HepG2 (cell line): ENCODE data around the gene RYK. TPM values are rescaled to one million over a fixed set of nuclear protein-coding genes. Genes with fewer than 3 reads are reported as not detected.

Source experiments
- ATAC-seq: fragments of 200-7000 bp; cut with Tn5 transposase; 3 replicates; pipeline ENCODE4 v1.9.1; 2020; ENCODE audit warnings: mild to moderate bottlenecking, moderate library complexity
- BruUV-seq: library from RNA; stranded (reverse); fragments of 400-500 nt; replicated peaks from 2 replicates; lab custom pipeline; 2021; lab: Mats Ljungman, UMichigan
- CTCF ChIA-PET: fragments of 300-600 bp; formaldehyde crosslinking; extraction: SDS; loops from one replicate; lab custom pipeline; 2021; ENCODE audit warnings: low total read pairs, inconsistent platforms, low intra/inter-chr PET ratio; lab: Yijun Ruan, JAX
- POLR2A ChIA-PET: fragments of 350-600 bp; sonication (Branson Sonifier 250); formaldehyde crosslinking; loops from one replicate; lab custom pipeline; 2020; ENCODE audit warnings: antibody characterized with exemption, inconsistent platforms; lab: Yijun Ruan, JAX
- DNase-seq: peaks from one replicate; pipeline ENCODE4 v3.0.0-alpha.2; 2015; ENCODE audit warnings: low spot score
- FAIRE-seq: peaks from 3 replicates; lab custom pipeline; 2011; peaks lifted over from hg19 to GRCh38; lab: Jason Lieb, UNC
- H2AFZ ChIP-seq: one replicate; pipeline ENCODE4 v1.6.1; 2011; ENCODE audit warnings: low read length, inconsistent platforms
- H3K27ac ChIP-seq: fragments of 300-600 bp; 3 replicates; pipeline ENCODE4 v1.8.0; 2011; ENCODE audit warnings: mixed run types, mild to moderate bottlenecking, mixed read lengths, low read length, inconsistent platforms; ENCODE audit not compliant: insufficient read depth; ENCODE audit errors: extremely low read length
- H3K27me3 ChIP-seq, 2 experiments: fragments of 200-600 bp in 1 of 2; 2 replicates in 1 of 2; 3 replicates in 1 of 2; pipeline versions ENCODE4 v1.6.0 to v1.8.0; 2011; ENCODE audit warnings: low read length in 2 of 2, mild to moderate bottlenecking in 2 of 2, moderate library complexity in 2 of 2, inconsistent platforms in 1 of 2; ENCODE audit not compliant: insufficient read depth in 2 of 2, control insufficient read depth in 1 of 2
- H3K36me3 ChIP-seq, 2 experiments: fragments of 200-600 bp in 1 of 2; replicated peaks in 1 of 2; 2 replicates in 1 of 2; 3 replicates in 1 of 2; pipeline versions ENCODE4 v1.5.1 to v1.8.0; 2011; ENCODE audit warnings: low read length in 2 of 2, inconsistent platforms in 1 of 2; ENCODE audit not compliant: insufficient read depth in 2 of 2, control insufficient read depth in 1 of 2
- H3K4me1 ChIP-seq: 2 replicates; pipeline ENCODE4 v1.5.1; 2012; ENCODE audit warnings: low read length, inconsistent platforms; ENCODE audit not compliant: insufficient read depth
- H3K4me2 ChIP-seq: 2 replicates; pipeline ENCODE4 v1.6.0; 2011; ENCODE audit warnings: low read depth, low read length, inconsistent platforms
- H3K4me3 ChIP-seq, 3 experiments: fragments of 200-600 bp in 1 of 3; sonication (generic), shearing (Covaris generic) in 1 of 3; replicated peaks in 1 of 3; 2 replicates each; pipeline ENCODE4 v1.5.1; 2011 to 2016; ENCODE audit warnings: low read length in 3 of 3, inconsistent platforms in 2 of 3, low read depth in 2 of 3, mild to moderate bottlenecking in 2 of 3, control low read depth in 1 of 3, mixed read lengths in 1 of 3; ENCODE audit not compliant: insufficient read depth in 1 of 3
- H3K79me2 ChIP-seq: one replicate; pipeline ENCODE4 v1.6.1; 2011; ENCODE audit warnings: low read length, inconsistent platforms; ENCODE audit not compliant: insufficient read depth
- H3K9ac ChIP-seq: 2 replicates; pipeline ENCODE4 v1.6.0; 2011; ENCODE audit warnings: mild to moderate bottlenecking, low read depth, low read length, inconsistent platforms; ENCODE audit not compliant: insufficient read depth
- H3K9me3 ChIP-seq: 2 replicates; pipeline ENCODE4 v1.5.1; 2012; ENCODE audit warnings: mild to moderate bottlenecking, low read length
- H4K20me1 ChIP-seq: 2 replicates; pipeline ENCODE4 v1.6.0; 2011; ENCODE audit warnings: inconsistent platforms, mild to moderate bottlenecking, low read length, moderate library complexity; ENCODE audit not compliant: insufficient read depth
- ETV6 ChIP-seq: sonication (generic); formaldehyde crosslinking; conservative IDR thresholded peaks from 2 replicates; pipeline ENCODE4 v1.4.0; 2020; ENCODE audit warnings: missing genetic modification reagents
- HNF4A ChIP-seq: sonication (generic); formaldehyde crosslinking; IDR thresholded peaks from 2 replicates; pipeline ENCODE4 v1.4.0; 2020; ENCODE audit warnings: missing genetic modification reagents
- KLF15 ChIP-seq: sonication (generic); formaldehyde crosslinking; IDR thresholded peaks from 2 replicates; pipeline ENCODE4 v1.8.1; 2023; ENCODE audit warnings: borderline replicate concordance, mild to moderate bottlenecking, inconsistent platforms, missing genetic modification reagents, mixed read lengths
- RFX3 ChIP-seq: IDR thresholded peaks from 2 replicates; pipeline ENCODE4 v1.6.1; 2016; ENCODE audit warnings: missing biosample characterization, missing genetic modification reagents
- RXRB ChIP-seq: IDR thresholded peaks from 2 replicates; pipeline ENCODE4 v1.6.1; 2016; ENCODE audit warnings: borderline replicate concordance, missing genetic modification reagents, missing compliant biosample characterization
- ZFX ChIP-seq: sonication (generic); formaldehyde crosslinking; IDR thresholded peaks from 2 replicates; pipeline ENCODE4 v1.4.0; 2020; ENCODE audit warnings: mild to moderate bottlenecking, low read depth, missing genetic modification reagents, moderate library complexity
- ZNF33A ChIP-seq: sonication (generic); formaldehyde crosslinking; IDR thresholded peaks from 2 replicates; pipeline ENCODE4 v1.5.1; 2020; ENCODE audit warnings: missing genetic modification reagents, mild to moderate bottlenecking, moderate library complexity, borderline replicate concordance
- ZNF362 ChIP-seq: sonication (generic); formaldehyde crosslinking; IDR thresholded peaks from 2 replicates; pipeline ENCODE4 v1.4.0; 2020; ENCODE audit warnings: missing genetic modification reagents, mild to moderate bottlenecking, borderline replicate concordance
- ZNF549 ChIP-seq: sonication (generic); formaldehyde crosslinking; IDR thresholded peaks from 2 replicates; pipeline ENCODE4 v1.5.0; 2020; ENCODE audit warnings: missing genetic modification reagents
- ZNF619 ChIP-seq: sonication (generic); formaldehyde crosslinking; IDR thresholded peaks from 2 replicates; pipeline ENCODE4 v1.4.0; 2020; ENCODE audit warnings: mild to moderate bottlenecking, missing genetic modification reagents
- ZNF761 ChIP-seq: sonication (generic); formaldehyde crosslinking; conservative IDR thresholded peaks from 2 replicates; pipeline ENCODE4 v1.4.0; 2020; ENCODE audit warnings: mild to moderate bottlenecking, missing genetic modification reagents
- ZSCAN30 ChIP-seq: sonication (generic); formaldehyde crosslinking; IDR thresholded peaks from 2 replicates; pipeline ENCODE4 v1.5.0; 2020; ENCODE audit warnings: mild to moderate bottlenecking, missing genetic modification reagents
- WGBS: methylation state at CpG from one replicate; pipeline ENCODE4 v1.1.6; 2017; ENCODE audit warnings: low lambda C conversion rate; 5-methylcytosine and 5-hydroxymethylcytosine counted together
- in situ Hi-C: cut with HindIII; loops from 2 replicates; pipeline ENCODE4 v1.10.0; 2017; ENCODE audit warnings: low pct_unique_long_range_greater_than_20kb; ENCODE audit not compliant: extremely low pct_ligation_motif_present
- intact Hi-C: fragments of 100-400 bp; cut with micrococcal nuclease; formaldehyde crosslinking; loops from one replicate; pipeline ENCODE4 v1.10.0; 2022; ENCODE audit not compliant: unreplicated experiment
- polyA plus RNA-seq, 8 experiments: library from polyadenylated mRNA; depleted of rRNA in 3 of 8; stranded (reverse) in 7 of 8; unstranded in 1 of 8; fragments of >200 nt; fragmentation: Illumina TruSeq in 4 of 8; extraction: Trizol in 4 of 8; gene quantifications; 2 replicates each; pipeline versions ENCODE4 v1.2.1 to v1.2.3, GENCODE V29; 2011 to 2016; ENCODE audit warnings: low read depth in 4 of 8, missing spikeins in 1 of 8, mixed read lengths in 1 of 8; ENCODE audit not compliant: insufficient read depth in 1 of 8
- total RNA-seq, 5 experiments: library from RNA; depleted of rRNA; stranded (reverse); fragments of >200 nt; fragmentation: Illumina TruSeq; extraction: Trizol; gene quantifications; 2 replicates each; pipeline ENCODE4 v1.2.3, GENCODE V29; 2016; ENCODE audit warnings: low read depth in 1 of 5

RYK gene
- total and polyA plus RNA-seq, 2 of the 13 experiments (the other 11 are each of a cell fraction or from before 2014, with no cell fraction given), result 35.0 to 66.2 TPM

- TF ChIP-seq ZNF362 (no peak), HNF4A (CRISPR knock-in tag) (0 out of 2 replicates have a peak, but pooled peaks have one; percentile 16)
These were observed 14.0 kb downstream of the RYK start (continued) for GRCh38 chr3:134236505-134237170.

GRCh38 chr3:134235577-134236076 is 15.0 kb downstream of the RYK start:
- no peaks in the 10 kb centered on the region for H3K9me3 ChIP-seq
- no peak overlapping the region for H3K9ac ChIP-seq
- intact Hi-C loops (no loop called here), in situ Hi-C loops (no loop called here)
- H3K4me1 ChIP-seq, result peaks cover 55% of the 10 kb centered on the region
- H3K4me2 ChIP-seq, result no peak overlapping the region
- 95% methylated on average over 3 of the region's 3 CpGs for WGBS
- ChIA-PET CTCF (no interaction called here), POLR2A (no interaction called here)
- no peak for TF ChIP-seq ZNF761
- TF ChIP-seq ZNF549 (CRISPR knock-in tag), result no peak
- TF ChIP-seq ZNF33A (CRISPR knock-in tag), result no peak
- no peak for TF ChIP-seq RXRB (CRISPR knock-in tag)
- no peak for TF ChIP-seq ZFX (CRISPR knock-in tag)
- TF ChIP-seq KLF15 (CRISPR knock-in tag), result no peak
- TF ChIP-seq RFX3, result no peak
- TF ChIP-seq ZSCAN30 (CRISPR knock-in tag), result no peak
- TF ChIP-seq ZNF619 (CRISPR knock-in tag), result no peak
- no peak for TF ChIP-seq ETV6
- no peak for FAIRE-seq
- H3K79me2 ChIP-seq, result peaks cover 100% of the 10 kb centered on the region
- no peak for ATAC-seq
- H3K36me3 ChIP-seq, result no peaks in the 10 kb centered on the region
- no TSS peak for BruUV-seq
- no peaks in the 10 kb centered on the region for H3K27me3 ChIP-seq
- no peak overlapping the region for H3K4me3 ChIP-seq
- DNase-seq, result no peak
- H3K27ac ChIP-seq, result no peak overlapping the region
- H4K20me1 ChIP-seq, result peaks cover 15% of the 10 kb centered on the region; the same call in 1 of the 2 replicates
- no peak overlapping the region for H2AFZ ChIP-seq
